ENCODE measurements around the gene CEACAM21. TPM values are rescaled to one million over a fixed set of nuclear protein-coding genes. Genes with fewer than 3 reads are reported as not detected.

CEACAM21 gene
- polyA plus RNA-seq, 1 of the 3 experiments (the other 2 are of a cell fraction) = not detected

GRCh38 chr19:41533671-41534215 is 42.2 kb upstream of the CEACAM21 start:
- TF ChIP-seq CHD2 (IDR thresholded peaks at IDR 0.05; ENCODE audit: low read length, partially characterized antibody) = no peak
- TF ChIP-seq SIN3A (IDR thresholded peaks at IDR 0.05; ENCODE audit: borderline replicate concordance, low read depth, low read length) = no peak
- TF ChIP-seq GABPA (IDR thresholded peaks at IDR 0.05; ENCODE audit: low read depth) = no peak
- TF ChIP-seq, protein P1, sequence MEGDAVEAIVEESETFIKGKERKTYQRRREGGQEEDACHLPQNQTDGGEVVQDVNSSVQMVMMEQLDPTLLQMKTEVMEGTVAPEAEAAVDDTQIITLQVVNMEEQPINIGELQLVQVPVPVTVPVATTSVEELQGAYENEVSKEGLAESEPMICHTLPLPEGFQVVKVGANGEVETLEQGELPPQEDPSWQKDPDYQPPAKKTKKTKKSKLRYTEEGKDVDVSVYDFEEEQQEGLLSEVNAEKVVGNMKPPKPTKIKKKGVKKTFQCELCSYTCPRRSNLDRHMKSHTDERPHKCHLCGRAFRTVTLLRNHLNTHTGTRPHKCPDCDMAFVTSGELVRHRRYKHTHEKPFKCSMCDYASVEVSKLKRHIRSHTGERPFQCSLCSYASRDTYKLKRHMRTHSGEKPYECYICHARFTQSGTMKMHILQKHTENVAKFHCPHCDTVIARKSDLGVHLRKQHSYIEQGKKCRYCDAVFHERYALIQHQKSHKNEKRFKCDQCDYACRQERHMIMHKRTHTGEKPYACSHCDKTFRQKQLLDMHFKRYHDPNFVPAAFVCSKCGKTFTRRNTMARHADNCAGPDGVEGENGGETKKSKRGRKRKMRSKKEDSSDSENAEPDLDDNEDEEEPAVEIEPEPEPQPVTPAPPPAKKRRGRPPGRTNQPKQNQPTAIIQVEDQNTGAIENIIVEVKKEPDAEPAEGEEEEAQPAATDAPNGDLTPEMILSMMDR (IDR thresholded peaks at IDR 0.05) = no peak
- TF ChIP-seq POLR2AphosphoS5 (IDR thresholded peaks at IDR 0.05; ENCODE audit: low read depth, low read length) = no peak
- H3K9me2 ChIP-seq = no peaks in the 10 kb centered on the region
- no peaks in the 10 kb centered on the region for H3F3A ChIP-seq (replicated peaks; ENCODE audit: insufficient read depth)
- DNase-seq = no peak
- no peak overlapping the region for H3K9ac ChIP-seq
- H3K79me2 ChIP-seq (ENCODE audit: insufficient read depth) = no peaks in the 10 kb centered on the region
- H3K9me3 ChIP-seq = no peaks in the 10 kb centered on the region
- no peaks in the 10 kb centered on the region for H3K4me1 ChIP-seq (ENCODE audit: control insufficient read depth in 1 of 2, insufficient read depth in 2 of 2, low read depth in 1 of 2, low read length in 1 of 2)
- no peak overlapping the region for H3K4me2 ChIP-seq
- H3K27me3 ChIP-seq (ENCODE audit: insufficient read depth) = peaks cover 45% of the 10 kb centered on the region; the same call in 1 of the 2 replicates
- POLR2A ChIA-PET = no interaction called here
- no peaks in the 10 kb centered on the region for H4K20me1 ChIP-seq (ENCODE audit: insufficient read depth)
- CTCF ChIA-PET = interaction anchor here (1.3 to 1.9 kb wide), 3 partner anchors 15 to 85 kb away, joined by 3 to 8 read pairs (median 5); no protein-coding TSS in a partner anchor
- WGBS (ENCODE audit: low lambda C conversion rate) = 0% methylated on average over 1 of the region's 1 CpG
- H3K4me3 ChIP-seq (ENCODE audit: low read depth in 2 of 2, low read length in 1 of 2) = no peak overlapping the region
- H3K27ac ChIP-seq (ENCODE audit: low read depth in 2 of 2, low read length in 1 of 2) = no peak overlapping the region
- no peaks in the 10 kb centered on the region for H3K36me3 ChIP-seq (replicated peaks in 1 of 2; ENCODE audit: control insufficient read depth in 1 of 2, insufficient read depth in 2 of 2, low read length in 1 of 2)
- no peak overlapping the region; the same call in 1 of the 2 replicates for H2AFZ ChIP-seq (ENCODE audit: low read depth)

DNA sequence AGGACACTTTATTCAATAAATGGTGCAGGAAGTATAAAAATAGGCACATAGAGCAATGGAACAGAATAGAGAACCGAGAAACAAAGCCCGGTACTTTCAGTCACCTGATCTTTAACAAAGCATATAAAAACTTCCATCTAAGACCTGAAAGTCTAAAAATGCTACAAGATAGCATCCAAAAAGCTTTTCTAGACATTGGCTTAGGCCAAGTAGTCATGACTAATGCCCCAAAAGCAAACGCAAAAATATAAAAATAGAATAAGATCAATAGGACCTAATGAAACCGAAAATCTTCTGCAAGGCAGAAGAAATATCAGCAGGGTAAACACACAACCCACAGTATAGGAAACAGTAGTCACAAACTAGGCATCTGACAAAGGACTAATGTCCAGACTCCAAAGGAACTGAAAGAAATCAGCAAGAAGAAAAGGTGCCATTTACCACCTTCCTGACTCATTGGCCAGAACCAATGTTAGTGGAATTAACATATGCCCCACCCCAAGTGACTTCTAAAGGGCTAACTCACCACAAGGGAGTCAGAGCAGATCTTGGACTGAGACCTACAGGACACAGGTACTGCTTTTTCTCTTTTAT is 40.8 kb upstream of the CEACAM21 start:
- Histone ChIP-seq H2AFZ (ENCODE audit: low read depth) (no peak overlapping the region), H4K20me1 (ENCODE audit: insufficient read depth) (no peaks in the 10 kb centered on the region), H3K27ac (ENCODE audit: low read depth in 2 of 2, low read length in 1 of 2) (no peak overlapping the region), H3K9ac (no peak overlapping the region), H3K27me3 (ENCODE audit: insufficient read depth) (peaks cover 51% of the 10 kb centered on the region; the same call in 1 of the 2 replicates), H3F3A (replicated peaks; ENCODE audit: insufficient read depth) (no peaks in the 10 kb centered on the region), H3K79me2 (ENCODE audit: insufficient read depth) (no peaks in the 10 kb centered on the region), H3K9me2 (no peaks in the 10 kb centered on the region), H3K9me3 (no peaks in the 10 kb centered on the region), H3K36me3 (replicated peaks in 1 of 2; ENCODE audit: control insufficient read depth in 1 of 2, insufficient read depth in 2 of 2, low read length in 1 of 2) (no peaks in the 10 kb centered on the region), H3K4me3 (ENCODE audit: low read depth in 2 of 2, low read length in 1 of 2) (no peak overlapping the region), H3K4me2 (no peak overlapping the region), H3K4me1 (ENCODE audit: control insufficient read depth in 1 of 2, insufficient read depth in 2 of 2, low read depth in 1 of 2, low read length in 1 of 2) (no peaks in the 10 kb centered on the region)
- DNase-seq = no peak
- ChIA-PET POLR2A (no interaction called here), CTCF (interaction anchor here (1.9 kb wide), 1 partner anchor 86 kb away, joined by 5 read pairs; no protein-coding TSS in a partner anchor)
- TF ChIP-seq GABPA (IDR thresholded peaks at IDR 0.05; ENCODE audit: low read depth) = no peak
- TF ChIP-seq TCF12 (IDR thresholded peaks at IDR 0.05) = no peak
- no peak for TF ChIP-seq MAX (IDR thresholded peaks at IDR 0.05; ENCODE audit: low read depth)
- TF ChIP-seq FOXJ3 (CRISPR knock-in tag; IDR thresholded peaks at IDR 0.05) = no peak
- no peak for TF ChIP-seq USF1 (IDR thresholded peaks at IDR 0.05; ENCODE audit: borderline replicate concordance, low read depth)
- no peak for TF ChIP-seq RCOR1 (IDR thresholded peaks at IDR 0.05; ENCODE audit: low read length)
- TF ChIP-seq FOSL2 (IDR thresholded peaks at IDR 0.05; ENCODE audit: borderline replicate concordance, low read depth) = no peak
- TF ChIP-seq, protein P2, sequence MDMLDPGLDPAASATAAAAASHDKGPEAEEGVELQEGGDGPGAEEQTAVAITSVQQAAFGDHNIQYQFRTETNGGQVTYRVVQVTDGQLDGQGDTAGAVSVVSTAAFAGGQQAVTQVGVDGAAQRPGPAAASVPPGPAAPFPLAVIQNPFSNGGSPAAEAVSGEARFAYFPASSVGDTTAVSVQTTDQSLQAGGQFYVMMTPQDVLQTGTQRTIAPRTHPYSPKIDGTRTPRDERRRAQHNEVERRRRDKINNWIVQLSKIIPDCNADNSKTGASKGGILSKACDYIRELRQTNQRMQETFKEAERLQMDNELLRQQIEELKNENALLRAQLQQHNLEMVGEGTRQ (IDR thresholded peaks at IDR 0.05; ENCODE audit: borderline replicate concordance, low read depth, low read length) = no peak
- no peak for TF ChIP-seq NFIC (IDR thresholded peaks at IDR 0.05; ENCODE audit: borderline replicate concordance)
- TF ChIP-seq TAF1 (IDR thresholded peaks at IDR 0.05; ENCODE audit: borderline replicate concordance, low read depth, low read length) = no peak
- TF ChIP-seq CHD2 (IDR thresholded peaks at IDR 0.05; ENCODE audit: low read length, partially characterized antibody) = no peak
- no peak for TF ChIP-seq MEF2A (IDR thresholded peaks at IDR 0.05; ENCODE audit: borderline replicate concordance, low read depth)
- TF ChIP-seq RFX5 (IDR thresholded peaks at IDR 0.05; ENCODE audit: low read length) = no peak
- 6% methylated on average over 4 of the region's 4 CpGs for WGBS (ENCODE audit: low lambda C conversion rate)
